Measurements from ENCODE around the gene FGF1.

The FGF1 gene

GRCh38 chr5:142696379-142696778, 10.5 kb upstream of the FGF1 start:
- no peak for TF ChIP-seq POLR2A (IDR thresholded peaks at IDR 0.05; ENCODE audit: extremely low read depth, insufficient read length)
- TF ChIP-seq CTCF (IDR thresholded peaks at IDR 0.05; ENCODE audit: low read depth, low read length): no peak
- no peak for TF ChIP-seq MYC (IDR thresholded peaks at IDR 0.05; ENCODE audit: low read depth, low read length)
- no peak for TF ChIP-seq MAX (IDR thresholded peaks at IDR 0.05; ENCODE audit: low read depth, low read length)
- no peak overlapping the region for H3K4me3 ChIP-seq (ENCODE audit: low read depth, low read length)
- DNase-seq (ENCODE audit: low read depth): no peak

- peak; percentile 14 for TF ChIP-seq CTCF (IDR thresholded peaks at IDR 0.05; ENCODE audit: low read depth, low read length)
- no peak for TF ChIP-seq MAX (IDR thresholded peaks at IDR 0.05; ENCODE audit: low read depth, low read length)
- no peak for DNase-seq (ENCODE audit: low read depth)
- H3K4me3 ChIP-seq (ENCODE audit: low read depth, low read length): no peak overlapping the region
Observed at GRCh38 chr5:142694092-142694856, 8.4 kb upstream of the FGF1 start.

GRCh38 chr5:142692321-142692894, 6.5 kb upstream of the FGF1 start:
- TF ChIP-seq POLR2A (IDR thresholded peaks at IDR 0.05; ENCODE audit: extremely low read depth, insufficient read length): no peak
- peak; percentile 50; the same call in 1 of the 2 replicates for TF ChIP-seq MAX (IDR thresholded peaks at IDR 0.05; ENCODE audit: low read depth, low read length)
- no peak for TF ChIP-seq CTCF (IDR thresholded peaks at IDR 0.05; ENCODE audit: low read depth, low read length)
- 0 out of 2 replicates have a peak, but pooled peaks have one; percentile 14 for TF ChIP-seq MYC (IDR thresholded peaks at IDR 0.05; ENCODE audit: low read depth, low read length)
- H3K4me3 ChIP-seq (ENCODE audit: low read depth, low read length): no peak overlapping the region
- peak; percentile 32 for DNase-seq (ENCODE audit: low read depth)

GRCh38 chr5:142690667-142691066, 4.8 kb upstream of the FGF1 start:
- no peak for DNase-seq (ENCODE audit: low read depth)
- H3K4me3 ChIP-seq (ENCODE audit: low read depth, low read length): no peak overlapping the region
- TF ChIP-seq MAX (IDR thresholded peaks at IDR 0.05; ENCODE audit: low read depth, low read length): no peak
- TF ChIP-seq MYC (IDR thresholded peaks at IDR 0.05; ENCODE audit: low read depth, low read length): no peak
- TF ChIP-seq CTCF (IDR thresholded peaks at IDR 0.05; ENCODE audit: low read depth, low read length): no peak
- TF ChIP-seq POLR2A (IDR thresholded peaks at IDR 0.05; ENCODE audit: extremely low read depth, insufficient read length): no peak

- no peak for TF ChIP-seq MYC (IDR thresholded peaks at IDR 0.05; ENCODE audit: low read depth, low read length)
- no peak for TF ChIP-seq POLR2A (IDR thresholded peaks at IDR 0.05; ENCODE audit: extremely low read depth, insufficient read length)
- TF ChIP-seq CTCF (IDR thresholded peaks at IDR 0.05; ENCODE audit: low read depth, low read length): no peak
- TF ChIP-seq MAX (IDR thresholded peaks at IDR 0.05; ENCODE audit: low read depth, low read length): no peak
- DNase-seq (ENCODE audit: low read depth): no peak
- H3K4me3 ChIP-seq (ENCODE audit: low read depth, low read length): no peak overlapping the region
Observed at GRCh38 chr5:142689081-142689480, 3.2 kb upstream of the FGF1 start.
